ENCODE measurements around the gene PDE2A. TPM values are rescaled to one million over a fixed set of nuclear protein-coding genes. Genes with fewer than 3 reads are reported as not detected.

Gene PDE2A
- total and polyA plus RNA-seq, 10 of the 15 experiments (the other 5 are each of a cell fraction or from before 2014, with no cell fraction given), result 0.06 to 0.15 (median 0.11) TPM; not detected in 6

DNA sequence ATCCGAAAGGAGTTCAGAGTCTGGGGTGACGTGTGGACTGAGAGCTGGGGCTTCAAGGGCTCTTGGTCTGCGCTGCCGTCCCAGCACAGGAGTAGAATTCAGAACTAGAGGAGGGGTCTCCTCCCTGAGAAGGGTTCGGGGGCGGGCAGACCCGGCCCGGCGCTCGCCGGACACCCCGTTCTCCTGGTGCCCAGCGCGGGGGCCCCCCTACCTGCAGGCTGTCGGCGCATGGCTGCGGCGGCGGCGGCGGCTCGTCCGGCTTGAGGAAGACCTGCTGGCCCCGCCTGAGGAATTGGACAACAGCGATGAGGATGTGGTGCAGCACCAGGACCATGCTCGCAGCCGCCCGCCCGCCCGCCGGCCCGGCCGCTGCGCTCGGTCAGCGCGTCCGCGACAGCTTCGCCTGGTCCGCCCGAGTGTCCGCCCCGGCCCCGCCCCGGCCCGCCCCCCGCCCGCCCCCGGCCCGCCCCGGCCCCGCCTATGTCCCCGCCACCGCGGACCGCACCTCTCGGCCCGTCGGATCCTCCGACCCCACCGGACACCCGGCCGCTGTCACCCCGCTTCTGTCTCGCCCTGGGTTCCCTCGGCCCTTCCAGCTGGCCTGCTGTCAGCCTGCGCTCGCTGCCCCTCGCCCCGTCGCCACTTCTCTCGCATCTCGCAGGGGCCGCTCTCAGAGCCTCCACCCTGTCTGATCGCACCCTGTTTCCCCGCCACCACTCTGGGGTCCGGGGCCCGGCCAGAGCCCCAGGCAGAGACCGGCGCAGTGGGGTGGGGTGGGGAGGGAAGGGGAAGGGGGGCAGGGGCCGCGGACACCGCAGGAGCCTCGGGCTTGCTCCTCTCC lies 32.0 kb downstream of the PDE2A start:
- intact Hi-C loops (cut with micrococcal nuclease; ENCODE audit: unreplicated experiment) (loop anchor here (2.0 kb wide), 1 partner anchor 159 kb away; no protein-coding TSS in a partner anchor), in situ Hi-C loops (cut with MboI) (no loop called here)
- FAIRE-seq, result no peak
- Histone ChIP-seq H3K4me1 (ENCODE audit: control insufficient read depth, insufficient read depth, low read length) (no peaks in the 10 kb centered on the region), H4K20me1 (ENCODE audit: control insufficient read depth, insufficient read depth) (no peaks in the 10 kb centered on the region), H3K9ac (ENCODE audit: control insufficient read depth, insufficient read depth, low read length) (no peak overlapping the region), H3K9me3 (replicated peaks; ENCODE audit: control insufficient read depth, insufficient read depth, low read length) (no peaks in the 10 kb centered on the region), H3K27me3 (replicated peaks in 1 of 2; ENCODE audit: control insufficient read depth in 2 of 2, insufficient read depth in 2 of 2, low read length in 1 of 2) (peaks cover 6 to 11% of the 10 kb centered on the region in 2 experiments; a peak in 3 of 4 replicates), H3K79me2 (ENCODE audit: control insufficient read depth, insufficient read depth, low read length) (no peaks in the 10 kb centered on the region), H3K4me3 (no peak overlapping the region), H3K36me3 (ENCODE audit: control insufficient read depth in 2 of 2, insufficient read depth in 2 of 2, low read length in 1 of 2) (no peaks in the 10 kb centered on the region), H2AFZ (ENCODE audit: control insufficient read depth, low read depth, low read length) (no peak overlapping the region; the same call in 1 of the 2 replicates), H3K4me2 (ENCODE audit: control insufficient read depth, insufficient read depth) (peak overlapping the region; percentile 72; the same call in 1 of the 2 replicates), H3K27ac (ENCODE audit: control insufficient read depth, insufficient read depth) (no peak overlapping the region)
- peak; percentile 45 for ATAC-seq
- ChIA-PET RAD21 (ENCODE audit: unreplicated experiment) (no interaction called here), CTCF (interaction anchor here (0.6 to 2.8 kb wide), 4 partner anchors 41 to 164 kb away, joined by 3 to 16 read pairs (median 4); no protein-coding TSS in a partner anchor), POLR2A (no interaction called here), SMC1A (ENCODE audit: uncharacterized antibody, unreplicated experiment) (no interaction called here)
- 29% methylated on average over 46 of the region's 85 CpGs for WGBS (ENCODE audit: insufficient coverage, insufficient replicate concordance, low lambda C conversion rate, missing lambda C conversion rate)
- no peak for DNase-seq (ENCODE audit: low read depth, low spot score)
- BruUV-seq (replicated peaks), result no TSS peak
- TF ChIP-seq ZNF622 (IDR thresholded peaks at IDR 0.05), result no peak
- TF ChIP-seq SUZ12 (IDR thresholded peaks at IDR 0.05; ENCODE audit: unreplicated experiment), result peak; percentile 44

DNA sequence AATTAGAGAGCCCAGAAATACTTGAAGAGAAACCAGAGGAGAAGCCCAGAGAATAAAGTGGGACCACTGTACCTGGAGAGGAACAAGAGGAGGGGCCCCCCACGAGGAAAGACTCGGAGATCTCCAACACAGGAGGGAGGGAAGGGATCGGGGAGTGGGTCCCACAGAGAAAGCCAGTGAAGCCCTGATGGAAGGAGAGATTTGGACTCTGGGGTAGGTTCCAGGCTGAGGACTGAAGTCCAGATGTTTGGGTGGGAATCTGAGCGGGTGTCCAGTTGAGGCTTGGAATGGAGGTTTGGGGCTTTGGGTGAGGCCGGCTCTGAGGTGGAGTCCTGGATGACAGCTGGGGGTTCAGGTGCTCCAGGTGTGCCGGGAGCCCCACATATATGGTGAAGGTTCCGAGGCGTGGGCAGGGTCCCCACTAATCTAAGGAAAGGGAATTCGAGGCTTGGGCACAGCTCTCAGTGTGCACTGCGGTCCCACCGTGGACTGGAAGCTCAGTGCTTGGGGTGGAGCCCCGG lies 32.6 kb downstream of the PDE2A start:
- H3K4me2 ChIP-seq (ENCODE audit: control insufficient read depth, insufficient read depth), result no peak overlapping the region
- H3K9me3 ChIP-seq (replicated peaks; ENCODE audit: control insufficient read depth, insufficient read depth, low read length), result no peaks in the 10 kb centered on the region
- ChIA-PET POLR2A (no interaction called here), CTCF (interaction anchor here (0.6 to 2.8 kb wide), 3 partner anchors 42 to 55 kb away, joined by 4 to 16 read pairs (median 4); no protein-coding TSS in a partner anchor), SMC1A (ENCODE audit: uncharacterized antibody, unreplicated experiment) (no interaction called here), RAD21 (ENCODE audit: unreplicated experiment) (no interaction called here)
- no peak overlapping the region for H3K4me3 ChIP-seq
- intact Hi-C loops (cut with micrococcal nuclease; ENCODE audit: unreplicated experiment) (loop anchor here (2.0 kb wide), 1 partner anchor 159 kb away; no protein-coding TSS in a partner anchor), in situ Hi-C loops (cut with MboI) (no loop called here)
- no peak for ATAC-seq
- WGBS (ENCODE audit: insufficient coverage, insufficient replicate concordance, low lambda C conversion rate, missing lambda C conversion rate), result 24% methylated on average over 12 of the region's 12 CpGs
- no peak for TF ChIP-seq EGR1 (IDR thresholded peaks at IDR 0.05; ENCODE audit: borderline replicate concordance in 1 of 2, low read depth in 2 of 2, low read length in 2 of 2)
- no peak for TF ChIP-seq SP1 (IDR thresholded peaks at IDR 0.05; ENCODE audit: low read depth, low read length)
- no peak for TF ChIP-seq GATAD2B (conservative IDR thresholded peaks at IDR 0.05; ENCODE audit: low read depth)
- TF ChIP-seq EP300 (IDR thresholded peaks at IDR 0.05; ENCODE audit: borderline replicate concordance in 1 of 2, control insufficient read depth in 1 of 2, low read depth in 2 of 2, low read length in 2 of 2), result no peak
- TF ChIP-seq RFX5 (IDR thresholded peaks at IDR 0.05; ENCODE audit: low read depth, low read length), result no peak
- H4K20me1 ChIP-seq (ENCODE audit: control insufficient read depth, insufficient read depth), result no peaks in the 10 kb centered on the region
- no peaks in the 10 kb centered on the region for H3K36me3 ChIP-seq (ENCODE audit: control insufficient read depth in 2 of 2, insufficient read depth in 2 of 2, low read length in 1 of 2)
- H2AFZ ChIP-seq (ENCODE audit: control insufficient read depth, low read depth, low read length), result no peak overlapping the region
- BruUV-seq (replicated peaks), result no TSS peak
- H3K9ac ChIP-seq (ENCODE audit: control insufficient read depth, insufficient read depth, low read length), result no peak overlapping the region
- no peaks in the 10 kb centered on the region for H3K4me1 ChIP-seq (ENCODE audit: control insufficient read depth, insufficient read depth, low read length)
- peaks cover 6 to 11% of the 10 kb centered on the region in 2 experiments; a peak in 3 of 4 replicates for H3K27me3 ChIP-seq (replicated peaks in 1 of 2; ENCODE audit: control insufficient read depth in 2 of 2, insufficient read depth in 2 of 2, low read length in 1 of 2)
- no peak overlapping the region for H3K27ac ChIP-seq (ENCODE audit: control insufficient read depth, insufficient read depth)
- DNase-seq (ENCODE audit: low read depth, low spot score), result no peak
- no peaks in the 10 kb centered on the region for H3K79me2 ChIP-seq (ENCODE audit: control insufficient read depth, insufficient read depth, low read length)
- FAIRE-seq, result no peak
